GM21619 (cell line): ENCODE results near the gene SMARCB1.

ENCODE experiments used
- ATAC-seq: cut with Tn5 transposase; IDR thresholded peaks from one replicate; pipeline ENCODE4 v1.9.1; 2021; ENCODE audit not compliant: unreplicated experiment

The SMARCB1 gene

GRCh38 chr22:23779731-23780130, 7.0 kb upstream of the SMARCB1 start:
- no peak for ATAC-seq

- no peak for ATAC-seq
Observed at GRCh38 chr22:23780146-23780748, 6.5 kb upstream of the SMARCB1 start.

GRCh38 chr22:23781065-23781464, 5.7 kb upstream of the SMARCB1 start:
- ATAC-seq, result no peak

- no peak for ATAC-seq
Observed at GRCh38 chr22:23781511-23782183, 5.1 kb upstream of the SMARCB1 start.

GRCh38 chr22:23782252-23782651, 4.5 kb upstream of the SMARCB1 start:
- ATAC-seq, result no peak

- ATAC-seq, result no peak
Observed at GRCh38 chr22:23782703-23783102, 4.1 kb upstream of the SMARCB1 start.

GRCh38 chr22:23783265-23784150, 3.3 kb upstream of the SMARCB1 start:
- no peak for ATAC-seq

- no peak for ATAC-seq
Observed at GRCh38 chr22:23784215-23784732, 2.5 kb upstream of the SMARCB1 start.

- no peak for ATAC-seq
Observed at GRCh38 chr22:23786261-23786710, 480 bp upstream of the SMARCB1 start.

- no peak for ATAC-seq
Observed at GRCh38 chr22:23787600-23787896, 782 bp downstream of the SMARCB1 start.

- no peak for ATAC-seq
Observed at GRCh38 chr22:23787910-23788309, 1.1 kb downstream of the SMARCB1 start.

- ATAC-seq, result no peak
Observed at GRCh38 chr22:23789121-23789520, 2.4 kb downstream of the SMARCB1 start.

- ATAC-seq, result no peak
Observed at GRCh38 chr22:23789638-23790037, 2.9 kb downstream of the SMARCB1 start.

GRCh38 chr22:23790819-23791737, 4.3 kb downstream of the SMARCB1 start:
- no peak for ATAC-seq

- no peak for ATAC-seq
Observed at GRCh38 chr22:23791738-23792645, 5.2 kb downstream of the SMARCB1 start.

- ATAC-seq, result no peak
Observed at GRCh38 chr22:23793326-23793725, 6.6 kb downstream of the SMARCB1 start.

- no peak for ATAC-seq
Observed at GRCh38 chr22:23796461-23796860, 9.7 kb downstream of the SMARCB1 start.

- peak; percentile 71 for ATAC-seq
Observed at GRCh38 chr22:23800297-23801237, 13.8 kb downstream of the SMARCB1 start.
